HUES48 (cell line): ENCODE data around the gene TRAPPC12.
A peak's percentile ranks its signal among the peaks of the same experiment; 100 is the strongest.

Experiments
- H3K27ac ChIP-seq: one replicate; pipeline ENCODE4 v1.7.0; 2013; ENCODE audit warnings: low read depth, low read length, inconsistent platforms
- H3K27me3 ChIP-seq: 2 replicates; pipeline ENCODE4 v1.6.1; 2013; ENCODE audit warnings: mild to moderate bottlenecking, low read length; ENCODE audit not compliant: control insufficient read depth, insufficient read depth
- H3K36me3 ChIP-seq: 2 replicates; pipeline ENCODE4 v1.6.1; 2013; ENCODE audit warnings: low read length; ENCODE audit not compliant: control insufficient read depth, insufficient read depth
- H3K4me1 ChIP-seq: 2 replicates; pipeline ENCODE4 v1.6.1; 2013; ENCODE audit warnings: mild to moderate bottlenecking, low read length; ENCODE audit not compliant: control insufficient read depth, insufficient read depth
- H3K4me3 ChIP-seq: 2 replicates; pipeline ENCODE4 v1.5.1; 2013; ENCODE audit warnings: mild to moderate bottlenecking, low read depth, low read length
- H3K9ac ChIP-seq: 2 replicates; pipeline ENCODE4 v1.6.1; 2013; ENCODE audit warnings: mild to moderate bottlenecking, low read depth, low read length, moderate library complexity
- H3K9me3 ChIP-seq: 2 replicates; pipeline ENCODE4 v1.6.1; 2013; ENCODE audit warnings: low read length; ENCODE audit not compliant: control insufficient read depth, insufficient read depth

The TRAPPC12 gene

DNA sequence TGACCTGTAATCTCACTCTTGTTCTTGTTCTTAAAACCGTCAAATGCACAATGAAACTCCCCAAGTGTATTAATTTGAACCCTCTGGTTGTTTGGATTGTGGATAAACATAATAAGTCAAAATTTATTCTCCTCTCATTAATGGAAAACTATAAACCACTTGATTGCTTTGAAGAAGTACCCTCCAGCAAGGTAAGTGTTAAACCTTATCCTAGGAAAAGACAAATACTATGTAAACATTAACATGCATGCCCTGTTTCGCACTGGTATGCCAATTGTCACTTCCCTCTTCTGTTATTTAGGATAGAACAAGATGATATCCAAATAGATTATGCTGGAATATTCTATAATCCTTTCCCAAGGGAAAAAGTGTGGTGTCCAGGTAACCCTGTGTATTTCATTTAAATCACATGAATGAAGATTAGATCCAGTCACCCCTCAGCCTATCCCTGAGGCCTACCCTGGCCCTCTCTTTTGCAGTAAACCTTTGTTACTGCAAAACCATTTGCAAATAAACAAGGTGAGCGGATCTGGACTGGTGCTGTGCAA is 138.5 kb downstream of the TRAPPC12 start:
- peak overlapping the region; percentile 99 for H3K27ac ChIP-seq
- H3K9ac ChIP-seq, result peak overlapping the region; percentile 48; the same call in 1 of the 2 replicates
- peaks cover 3% of the 10 kb centered on the region; the same call in 1 of the 2 replicates for H3K36me3 ChIP-seq
- H3K9me3 ChIP-seq, result no peaks in the 10 kb centered on the region; the same call in 1 of the 2 replicates
- peaks cover 10% of the 10 kb centered on the region; the same call in 1 of the 2 replicates for H3K4me1 ChIP-seq
- H3K4me3 ChIP-seq, result peak overlapping the region; percentile 72
- peaks cover 12% of the 10 kb centered on the region; the same call in 1 of the 2 replicates for H3K27me3 ChIP-seq

DNA sequence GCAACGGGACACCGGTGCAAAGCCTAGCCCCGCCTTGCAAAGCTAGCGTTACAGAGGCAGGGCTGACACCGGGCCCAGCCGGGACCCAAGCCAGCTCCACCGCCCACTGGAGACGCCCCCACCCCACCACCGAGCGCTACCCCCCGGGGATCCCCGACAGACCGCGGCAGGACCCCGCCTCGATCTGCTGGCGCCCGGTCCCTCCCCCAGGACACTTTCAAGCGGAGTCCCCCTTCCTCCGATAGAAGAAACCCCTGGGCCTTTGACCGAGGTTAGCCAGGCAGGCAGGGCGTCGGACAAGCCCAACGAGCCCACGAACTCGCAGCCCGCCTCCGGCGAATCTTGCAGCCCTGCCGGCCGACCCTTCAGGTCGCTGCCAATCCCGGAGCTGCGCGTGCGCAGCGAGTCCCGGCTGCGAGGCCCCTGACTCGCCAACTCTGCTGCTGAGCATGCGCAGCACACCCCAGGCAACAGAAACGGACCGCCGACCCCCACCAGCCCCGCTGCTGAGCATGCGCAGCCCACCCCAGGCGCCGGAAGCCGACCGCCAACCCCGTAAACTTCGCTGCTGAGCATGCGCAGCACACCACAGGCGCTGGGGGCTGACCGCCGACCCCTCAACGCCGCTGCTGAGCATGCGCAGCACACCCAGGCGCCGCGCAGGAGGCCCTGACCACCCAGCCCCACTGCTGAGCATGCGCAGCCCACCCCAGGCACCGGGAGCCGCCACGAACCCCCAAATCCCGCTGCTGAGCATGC is 139.2 kb downstream of the TRAPPC12 start:
- peaks cover 12% of the 10 kb centered on the region; the same call in 1 of the 2 replicates for H3K27me3 ChIP-seq
- peaks cover 10% of the 10 kb centered on the region; the same call in 1 of the 2 replicates for H3K4me1 ChIP-seq
- peak overlapping the region; percentile 72 for H3K4me3 ChIP-seq
- no peaks in the 10 kb centered on the region; the same call in 1 of the 2 replicates for H3K9me3 ChIP-seq
- H3K36me3 ChIP-seq, result peaks cover 1% of the 10 kb centered on the region; the same call in 1 of the 2 replicates
- H3K27ac ChIP-seq, result peak overlapping the region; percentile 99
- peak overlapping the region; percentile 73 for H3K9ac ChIP-seq

DNA sequence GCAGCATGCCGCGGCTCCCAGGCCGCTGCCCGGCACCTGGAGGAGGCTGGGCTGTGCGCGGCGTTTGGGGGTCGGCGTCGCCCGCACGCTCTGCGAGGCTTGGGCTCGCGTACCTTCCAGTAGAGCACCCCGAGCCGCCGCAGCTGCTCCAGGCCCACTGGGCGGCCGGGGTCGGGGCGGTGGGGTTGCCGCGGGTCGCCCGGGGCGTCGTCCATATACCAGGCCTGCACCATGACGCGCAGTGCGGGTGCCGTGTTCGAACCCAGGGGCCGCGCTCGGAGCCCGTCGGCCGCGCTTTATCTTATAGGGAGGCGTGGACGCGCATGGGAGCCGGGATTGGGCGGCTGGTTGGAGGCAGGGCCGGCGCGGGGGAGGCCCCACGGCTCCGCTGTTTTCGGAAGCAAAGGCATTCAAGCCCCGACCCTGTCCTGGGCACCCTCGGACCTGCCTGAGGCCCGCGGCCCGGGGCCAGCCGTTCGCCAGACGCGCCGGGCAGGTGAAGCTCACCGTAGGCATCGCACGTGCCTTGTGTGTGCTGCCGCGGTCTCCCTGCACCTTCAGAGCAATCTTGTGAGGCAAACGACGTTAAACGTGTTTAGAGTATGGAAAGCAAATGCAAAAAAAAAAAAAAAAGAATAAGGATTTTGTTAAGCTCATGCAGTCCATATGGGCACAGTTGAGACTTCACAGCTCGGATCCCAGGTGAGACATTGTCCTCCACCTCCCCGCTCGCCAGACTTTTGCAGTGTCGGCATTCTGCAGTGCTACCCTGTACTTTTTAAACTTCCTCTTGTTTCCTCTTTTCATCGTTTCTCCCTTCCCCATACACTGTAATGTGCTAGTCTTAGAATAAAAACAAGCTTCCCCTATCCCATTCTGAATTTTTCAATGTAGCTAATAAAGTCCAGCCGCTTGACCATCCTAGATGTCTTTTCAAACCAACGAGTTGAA is 140.0 kb downstream of the TRAPPC12 start, which contains the start of gene ADI1:
Gene ADI1 (minus strand): TSS at position 277 of the 951 bp plus-strand sequence. CDS start 44 bp downstream, at position 233.
- peaks cover 10% of the 10 kb centered on the region; the same call in 1 of the 2 replicates for H3K4me1 ChIP-seq
- H3K4me3 ChIP-seq, result peak within 1 kb of the TSS; percentile 72

DNA sequence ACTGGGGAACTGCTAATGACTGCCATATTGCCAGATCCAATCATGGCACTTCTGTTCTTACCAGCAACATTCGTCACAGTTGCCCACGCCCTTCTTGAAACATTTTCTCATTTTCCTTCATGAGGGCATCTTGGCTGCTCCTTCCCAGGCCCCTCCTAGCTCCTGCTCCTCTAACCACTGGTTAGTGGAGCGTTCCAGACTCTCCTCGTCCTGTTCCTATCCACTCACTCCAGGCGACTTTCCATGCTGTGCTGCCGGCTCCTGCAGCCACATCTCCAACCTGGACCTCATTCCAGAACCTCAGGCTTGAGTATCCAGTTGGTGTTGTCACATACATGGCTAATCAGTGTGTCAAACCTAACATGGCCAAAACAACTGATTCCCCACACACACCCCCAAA is 141.1 kb downstream of the TRAPPC12 start:
- H3K4me3 ChIP-seq, result no peak overlapping the region
- no peaks in the 10 kb centered on the region for H3K36me3 ChIP-seq

More for the DNA sequence above, 140.0 kb downstream of the TRAPPC12 start, which contains the start of gene ADI1:
- Histone ChIP-seq H3K9me3 (no peaks in the 10 kb centered on the region; the same call in 1 of the 2 replicates), H3K27me3 (peaks cover 12% of the 10 kb centered on the region; the same call in 1 of the 2 replicates), H3K9ac (peak within 1 kb of the TSS; percentile 73), H3K36me3 (no peaks in the 10 kb centered on the region), H3K27ac (peak within 1 kb of the TSS; percentile 99)

DNA sequence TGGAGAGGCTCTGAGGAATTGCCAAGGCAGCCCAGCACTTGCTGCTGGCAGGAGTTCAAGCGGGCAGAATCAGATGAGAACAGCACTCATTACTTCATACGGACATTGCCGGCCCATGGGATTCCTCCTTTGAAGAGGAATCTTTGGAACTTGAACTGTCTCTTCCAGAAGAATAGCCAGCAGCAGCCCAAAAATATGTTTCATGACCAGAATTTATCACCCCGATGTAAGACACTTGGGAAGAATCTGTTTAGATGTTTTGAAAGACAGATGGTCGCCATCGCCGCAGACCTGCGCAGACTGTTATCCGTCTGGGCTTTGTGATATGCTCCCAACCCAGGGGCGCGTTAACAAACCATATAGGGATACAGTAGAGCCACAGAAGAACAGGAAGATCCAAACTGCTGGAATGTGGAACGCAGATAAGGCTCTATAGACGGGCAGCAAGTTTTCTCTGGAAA is 143.5 kb downstream of the TRAPPC12 start:
- peaks cover 7% of the 10 kb centered on the region; the same call in 1 of the 2 replicates for H3K4me1 ChIP-seq
- H3K9ac ChIP-seq, result no peak overlapping the region
- H3K27me3 ChIP-seq, result peaks cover 12% of the 10 kb centered on the region; the same call in 1 of the 2 replicates
- H3K9me3 ChIP-seq, result no peaks in the 10 kb centered on the region
- H3K36me3 ChIP-seq, result no peaks in the 10 kb centered on the region
- no peak overlapping the region for H3K27ac ChIP-seq
- H3K4me3 ChIP-seq, result no peak overlapping the region

More for the DNA sequence above, 141.1 kb downstream of the TRAPPC12 start:
- Histone ChIP-seq H3K9ac (no peak overlapping the region), H3K4me1 (peaks cover 10% of the 10 kb centered on the region; the same call in 1 of the 2 replicates), H3K27ac (no peak overlapping the region), H3K27me3 (peaks cover 12% of the 10 kb centered on the region; the same call in 1 of the 2 replicates), H3K9me3 (no peaks in the 10 kb centered on the region; the same call in 1 of the 2 replicates)

DNA sequence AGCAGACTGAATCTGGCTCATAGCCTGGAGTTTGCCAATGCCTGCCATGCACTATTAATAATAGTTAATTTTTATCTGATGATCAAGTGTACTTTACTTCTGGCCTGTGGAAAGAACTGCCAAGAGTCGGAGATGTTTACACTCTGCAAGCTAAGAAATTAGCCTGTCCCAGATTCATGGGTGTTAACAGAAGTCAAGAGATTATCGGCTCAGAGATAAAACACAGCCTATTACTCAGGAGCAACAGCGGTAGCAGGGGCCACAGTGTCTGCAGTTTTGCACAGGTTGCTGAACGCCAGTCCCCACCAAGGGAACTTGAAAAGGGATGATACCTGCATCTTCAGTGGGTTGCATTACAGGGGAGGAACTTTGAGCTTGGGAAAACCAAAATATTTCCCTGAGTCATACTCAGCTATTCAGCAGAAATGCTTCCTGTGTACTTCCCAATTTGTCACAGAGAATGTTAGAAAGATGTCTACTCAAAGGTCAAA is 144.1 kb downstream of the TRAPPC12 start:
- H3K27me3 ChIP-seq, result peaks cover 12% of the 10 kb centered on the region; the same call in 1 of the 2 replicates
- H3K36me3 ChIP-seq, result no peaks in the 10 kb centered on the region
- peaks cover 7% of the 10 kb centered on the region; the same call in 1 of the 2 replicates for H3K4me1 ChIP-seq
- H3K9ac ChIP-seq, result no peak overlapping the region
- no peak overlapping the region for H3K27ac ChIP-seq
- no peaks in the 10 kb centered on the region for H3K9me3 ChIP-seq
- no peak overlapping the region for H3K4me3 ChIP-seq

DNA sequence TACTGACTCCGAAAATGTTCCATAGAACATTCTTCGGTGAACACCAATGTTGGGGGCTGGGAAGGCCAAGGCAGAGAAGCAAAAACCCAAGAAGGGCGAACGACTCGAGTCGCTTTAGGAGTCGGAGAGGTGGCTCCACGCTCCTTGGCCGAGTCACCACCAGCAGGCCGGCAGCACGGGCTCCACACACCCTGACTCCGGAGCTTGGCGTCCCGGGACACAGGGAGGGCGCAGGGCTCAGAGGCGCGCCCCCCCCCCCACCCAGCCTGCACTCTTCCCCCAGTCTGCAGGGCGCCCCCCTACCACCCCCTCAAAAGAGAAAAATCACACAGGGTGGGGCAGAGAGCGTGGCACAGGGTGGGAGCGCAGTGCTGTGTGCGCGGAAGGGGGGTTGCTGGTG is 147.4 kb downstream of the TRAPPC12 start:
- Histone ChIP-seq H3K4me3 (no peak overlapping the region), H3K9ac (no peak overlapping the region), H3K36me3 (no peaks in the 10 kb centered on the region), H3K4me1 (no peaks in the 10 kb centered on the region), H3K27ac (no peak overlapping the region), H3K27me3 (no peaks in the 10 kb centered on the region), H3K9me3 (no peaks in the 10 kb centered on the region)

DNA sequence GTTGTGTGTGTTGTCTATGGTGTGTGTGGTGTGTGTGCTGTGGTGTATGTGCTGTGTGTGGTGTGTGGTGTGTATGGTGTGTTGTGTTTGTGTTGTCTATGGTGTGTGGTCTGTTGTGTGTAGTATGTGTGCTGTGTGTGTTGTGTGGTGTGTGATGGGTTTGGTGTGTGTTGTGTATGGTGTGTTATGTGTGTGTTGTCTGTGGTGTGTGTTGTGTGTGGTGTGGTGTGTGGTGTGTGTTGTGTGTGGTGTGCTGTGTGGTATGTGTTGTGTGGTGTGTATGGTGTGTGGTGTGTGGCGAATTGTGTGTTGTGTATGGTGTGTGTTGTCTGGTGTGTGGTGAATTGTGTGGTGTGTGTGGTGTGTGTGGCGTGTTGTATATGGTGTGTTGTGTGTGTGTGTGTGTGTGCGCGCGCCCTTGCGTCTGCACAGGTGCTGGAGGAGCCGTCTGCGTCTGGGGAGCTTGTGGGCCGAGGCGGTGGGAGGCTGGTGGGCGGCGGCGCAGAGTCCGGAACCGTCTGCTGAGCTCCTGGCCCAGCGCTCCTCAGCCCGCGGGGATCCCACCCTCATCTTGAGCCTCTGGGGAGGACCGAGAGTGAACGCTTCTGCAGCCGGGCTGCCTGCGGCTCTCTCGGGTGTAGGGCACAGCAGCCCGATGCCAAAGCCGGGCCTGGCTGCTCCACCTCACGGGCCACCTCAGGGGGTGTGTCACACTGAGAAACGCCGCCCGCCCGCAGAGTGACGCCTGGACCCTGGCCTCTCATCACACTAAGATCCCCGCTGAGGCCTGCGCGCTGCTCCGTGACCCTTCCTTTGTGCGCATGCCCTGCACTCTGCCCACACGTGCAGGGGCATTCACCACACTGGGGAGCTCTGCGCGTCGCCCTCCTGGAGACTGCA is 148.6 kb downstream of the TRAPPC12 start:
- H3K4me3 ChIP-seq, result no peak overlapping the region
- no peaks in the 10 kb centered on the region for H3K36me3 ChIP-seq
- no peaks in the 10 kb centered on the region for H3K27me3 ChIP-seq
- no peak overlapping the region for H3K27ac ChIP-seq
- H3K9ac ChIP-seq, result no peak overlapping the region
- H3K9me3 ChIP-seq, result no peaks in the 10 kb centered on the region
- H3K4me1 ChIP-seq, result no peaks in the 10 kb centered on the region
